CD14-positive monocyte (primary cell): ENCODE data around the gene FKBP5. TPM values are rescaled to one million over a fixed set of nuclear protein-coding genes. Genes with fewer than 3 reads are reported as not detected.

Experiments
- DNase-seq, 3 donors: peaks; one replicate each; pipeline ENCODE4 v3.0.0-alpha.2; 2011 to 2022
- H2AFZ ChIP-seq: 2 replicates; pipeline ENCODE4 v1.6.0; 2012; ENCODE audit warnings: mild to moderate bottlenecking, low read depth, low read length, inconsistent platforms; ENCODE audit not compliant: insufficient read depth, poor library complexity, severe bottlenecking
- H3K27ac ChIP-seq, 2 donors: 1 replicate in 1 of 2; 2 replicates in 1 of 2; pipeline ENCODE4 v1.5.1; 2012 to 2013; ENCODE audit warnings: low read length in 2 of 2, control low read depth in 1 of 2, inconsistent platforms in 1 of 2, low read depth in 1 of 2, mild to moderate bottlenecking in 1 of 2
- H3K27me3 ChIP-seq, 2 donors: one replicate each; pipeline versions ENCODE4 v1.6.0 to v1.6.1; 2011 to 2013; ENCODE audit warnings: low read length in 2 of 2; ENCODE audit not compliant: control insufficient read depth in 2 of 2, insufficient read depth in 2 of 2
- H3K36me3 ChIP-seq, 2 donors: replicated peaks in 1 of 2; 1 replicate in 1 of 2; 2 replicates in 1 of 2; pipeline versions ENCODE4 v1.5.1 to v1.6.1; 2012 to 2013; ENCODE audit warnings: low read length in 2 of 2, control low read depth in 1 of 2, inconsistent platforms in 1 of 2, mild to moderate bottlenecking in 1 of 2; ENCODE audit not compliant: insufficient read depth in 2 of 2, control insufficient read depth in 1 of 2
- H3K4me1 ChIP-seq, 2 donors: 1 replicate in 1 of 2; 2 replicates in 1 of 2; pipeline versions ENCODE4 v1.5.1 to v1.6.1; 2012 to 2013; ENCODE audit warnings: low read length in 2 of 2, control low read depth in 1 of 2, inconsistent platforms in 1 of 2, mild to moderate bottlenecking in 1 of 2, moderate library complexity in 1 of 2; ENCODE audit not compliant: insufficient read depth in 2 of 2, control insufficient read depth in 1 of 2
- H3K4me2 ChIP-seq: replicated peaks from 2 replicates; pipeline ENCODE3; 2012; ENCODE audit warnings: low read length, moderate library complexity, mild to moderate bottlenecking; ENCODE audit not compliant: poor library complexity, severe bottlenecking; ENCODE audit errors: extremely low read depth
- H3K4me3 ChIP-seq, 3 experiments: fragments of 200-600 bp in 1 of 3; sonication (generic) in 1 of 3; replicated peaks in 1 of 3; 1 replicate in 2 of 3; 2 replicates in 1 of 3; pipeline ENCODE4 v1.5.1; 2011 to 2013; ENCODE audit warnings: low read length in 3 of 3, mild to moderate bottlenecking in 3 of 3, control low read depth in 2 of 3, low read depth in 2 of 3, inconsistent platforms in 1 of 3, moderate library complexity in 1 of 3
- H3K79me2 ChIP-seq: 2 replicates; pipeline ENCODE4 v1.6.0; 2012; ENCODE audit warnings: mild to moderate bottlenecking, control low read depth, inconsistent platforms, low read length, moderate library complexity; ENCODE audit not compliant: insufficient read depth
- H3K9ac ChIP-seq: 2 replicates; pipeline ENCODE4 v1.6.0; 2017; ENCODE audit warnings: low read length, mild to moderate bottlenecking; ENCODE audit not compliant: insufficient read depth, poor library complexity, severe bottlenecking
- H3K9me3 ChIP-seq, 2 donors: replicated peaks in 1 of 2; 1 replicate in 1 of 2; 2 replicates in 1 of 2; pipeline versions ENCODE4 v1.5.1 to v1.6.1; 2012 to 2013; ENCODE audit warnings: low read length in 2 of 2, control low read depth in 1 of 2; ENCODE audit not compliant: control insufficient read depth in 1 of 2, insufficient read depth in 1 of 2
- H4K20me1 ChIP-seq: 2 replicates; pipeline ENCODE4 v1.6.0; 2012; ENCODE audit warnings: mild to moderate bottlenecking, low read length, control low read depth, moderate library complexity; ENCODE audit not compliant: insufficient read depth
- H3K27ac Mint-ChIP-seq, 7 donors: one replicate each; pipeline ENCODE4 v1.8.0; 2020; ENCODE audit warnings: mild to moderate bottlenecking in 7 of 7, mixed read lengths in 7 of 7, moderate library complexity in 6 of 7, inconsistent platforms in 2 of 7
- H3K27me3 Mint-ChIP-seq, 3 donors: one replicate each; pipeline ENCODE4 v1.8.0; 2021 to 2022; ENCODE audit warnings: low read depth in 3 of 3, mild to moderate bottlenecking in 3 of 3, mixed read lengths in 3 of 3, moderate library complexity in 3 of 3, inconsistent platforms in 1 of 3
- H3K36me3 Mint-ChIP-seq, 2 donors: one replicate each; pipeline ENCODE4 v1.8.0; 2020; ENCODE audit warnings: mixed read lengths in 2 of 2, inconsistent platforms in 1 of 2, mild to moderate bottlenecking in 1 of 2
- H3K4me1 Mint-ChIP-seq: one replicate; pipeline ENCODE4 v1.8.0; 2020; ENCODE audit warnings: mild to moderate bottlenecking, mixed read lengths
- H3K4me3 Mint-ChIP-seq, 2 donors: one replicate each; pipeline ENCODE4 v1.8.0; 2020; ENCODE audit warnings: mild to moderate bottlenecking in 2 of 2, mixed read lengths in 2 of 2, moderate library complexity in 1 of 2
- H3K9me3 Mint-ChIP-seq, 7 donors: one replicate each; pipeline ENCODE4 v1.8.0; 2020 to 2022; ENCODE audit warnings: mixed read lengths in 7 of 7, mild to moderate bottlenecking in 6 of 7, moderate library complexity in 6 of 7, inconsistent platforms in 2 of 7
- CTCF ChIP-seq: fragments of 200-600 bp; IDR thresholded peaks from one replicate; pipeline ENCODE4 v1.8.0; 2022; ENCODE audit warnings: antibody characterized with exemption, mild to moderate bottlenecking
- WGBS: methylation state at CpG from one replicate; pipeline ENCODE4 v1.1.5; 2013; ENCODE audit warnings: missing lambda C conversion rate; ENCODE audit not compliant: insufficient coverage; 5-methylcytosine and 5-hydroxymethylcytosine counted together
- intact Hi-C, 2 donors: fragments of 100-400 bp; cut with micrococcal nuclease; formaldehyde crosslinking; loops; one replicate each; pipeline versions ENCODE4 v1.15.0 to v1.15.1; 2023
- polyA plus RNA-seq, 3 donors: library from polyadenylated mRNA; depleted of rRNA in 1 of 3; unstranded in 2 of 3; stranded (reverse) in 1 of 3; fragments of 300-500 nt in 2 of 3; fragments of >200 nt in 1 of 3; fragmentation: Illumina TruSeq in 2 of 3; gene quantifications; 1 replicate in 2 of 3; 2 replicates in 1 of 3; pipeline ENCODE4 v1.2.3, GENCODE V29; 2012 to 2021
- small RNA-seq: library from RNA; depleted of rRNA; stranded (forward); fragments of <200 nt; gene quantifications from one replicate; pipeline ENCODE3, GENCODE V24; 2012; ENCODE audit warnings: low read depth; ENCODE audit not compliant: insufficient read length

FKBP5 gene
- polyA plus RNA-seq, 3 donors: 20.2 to 58.5 (median 56.9) TPM

DNA sequence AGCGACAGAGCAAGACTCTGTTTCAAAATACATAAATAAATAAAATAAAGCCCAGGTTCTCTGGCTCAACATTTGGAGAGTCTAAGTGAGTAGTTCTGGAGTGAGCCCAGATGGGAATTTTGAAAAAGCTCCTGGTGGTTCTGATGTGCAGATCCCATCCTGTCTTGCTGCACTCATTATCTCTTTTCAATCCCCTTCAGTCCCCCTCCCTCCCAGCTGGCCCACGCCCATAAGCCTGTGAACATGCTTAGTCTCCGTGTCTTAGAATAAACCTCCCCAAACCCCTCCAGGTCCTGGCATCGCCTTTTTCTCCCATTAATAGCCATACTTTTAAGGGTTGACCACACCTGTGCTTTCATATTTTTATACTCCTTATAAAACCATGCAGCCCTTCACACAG, 156.6 kb downstream of the FKBP5 start:
- intact Hi-C loops: no loop called here
- no peak overlapping the region for H2AFZ ChIP-seq
- Mint-ChIP-seq H3K27ac (no peak overlapping the region), H3K36me3 (no peaks in the 10 kb centered on the region), H3K27me3 (peaks cover 4 to 13% (median 7%) of the 10 kb centered on the region in 3 donors), H3K4me1 (peaks cover 4% of the 10 kb centered on the region), H3K9me3 (peaks cover 0 to 2% (median 0%) of the 10 kb centered on the region in 7 donors), H3K4me3 (no peak overlapping the region)
- H3K4me2 ChIP-seq: no peak overlapping the region
- H3K79me2 ChIP-seq: no peaks in the 10 kb centered on the region
- WGBS: 96% methylated on average over 3 of the region's 4 CpGs
- no peak overlapping the region for H3K4me3 ChIP-seq
- no peak overlapping the region for H3K27ac ChIP-seq
- H3K4me1 ChIP-seq: no peaks in the 10 kb centered on the region
- H3K36me3 ChIP-seq: no peaks in the 10 kb centered on the region
- H4K20me1 ChIP-seq: no peaks in the 10 kb centered on the region
- DNase-seq: no peak
- H3K9me3 ChIP-seq: no peaks in the 10 kb centered on the region
- no peaks in the 10 kb centered on the region for H3K27me3 ChIP-seq
- no peak overlapping the region for H3K9ac ChIP-seq
- TF ChIP-seq CTCF: no peak

GRCh38 chr6:35524380-35525020, 164.2 kb downstream of the FKBP5 start:
- peaks cover 0 to 4% of the 10 kb centered on the region in 2 donors for H3K4me1 ChIP-seq
- H3K27me3 ChIP-seq: no peaks in the 10 kb centered on the region
- Mint-ChIP-seq H3K27ac (no peak overlapping the region), H3K9me3 (peaks cover 0 to 2% (median 0%) of the 10 kb centered on the region in 7 donors), H3K27me3 (peaks cover 10 to 15% (median 10%) of the 10 kb centered on the region in 3 donors), H3K4me1 (peaks cover 10% of the 10 kb centered on the region), H3K4me3 (no peak overlapping the region), H3K36me3 (no peaks in the 10 kb centered on the region)
- no peaks in the 10 kb centered on the region for H3K36me3 ChIP-seq
- no peak overlapping the region for H3K4me2 ChIP-seq
- intact Hi-C loops: loop anchor here (5.0 kb wide), 1 partner anchor 213 kb away; the partner anchor contains the start of gene ARMC12 (in 2 of the 2)
- H3K9me3 ChIP-seq: no peaks in the 10 kb centered on the region
- no peak overlapping the region for H2AFZ ChIP-seq
- H3K4me3 ChIP-seq: no peak overlapping the region
- H3K9ac ChIP-seq: no peak overlapping the region
- no peak for DNase-seq
- no peak overlapping the region for H3K27ac ChIP-seq
- no peak for TF ChIP-seq CTCF
- no peaks in the 10 kb centered on the region for H3K79me2 ChIP-seq
- no peaks in the 10 kb centered on the region for H4K20me1 ChIP-seq
- WGBS: 88% methylated on average over 2 of the region's 3 CpGs

Small RNA genes lying within 50 kb of the gene (small RNA-seq; reads per million reads assigned to genes)
- gene MIR5690 (0.94 reads per million), gene RF00561 (not detected)

Other genes starting within 250 kb of the FKBP5 start
- gene FANCE, start 236.6 kb downstream of the FKBP5 start, polyA plus RNA-seq: 1 to 10 TPM; 1.8 to 3.0 (median 2.9) TPM
- 1,000 to 10,000 TPM in 1 of 3 donors, 100 to 1,000 TPM in 2; 345 to 1,242 (median 421) TPM for gene RPL10A, start 220.5 kb downstream of the FKBP5 start, polyA plus RNA-seq
- gene TEAD3, start 191.8 kb downstream of the FKBP5 start, polyA plus RNA-seq: not detected
- not detected for gene TULP1, start 176.0 kb downstream of the FKBP5 start, polyA plus RNA-seq
- 1 to 10 TPM in 1 of 3 donors, not detected in 2; 2.7 TPM for gene ARMC12, start 48.1 kb upstream of the FKBP5 start, polyA plus RNA-seq
- gene CLPSL2, start 87.7 kb upstream of the FKBP5 start, polyA plus RNA-seq: not detected
- not detected for gene CLPSL1, start 92.1 kb upstream of the FKBP5 start, polyA plus RNA-seq
- gene CLPS, start 108.4 kb upstream of the FKBP5 start, polyA plus RNA-seq: not detected
- gene LHFPL5, start 116.4 kb upstream of the FKBP5 start, polyA plus RNA-seq: not detected
- gene SRPK1, start 232.2 kb upstream of the FKBP5 start, polyA plus RNA-seq: 10 to 100 TPM in 2 of 3 donors, 1 to 10 TPM in 1; 7.2 to 24.8 (median 20.5) TPM